ENCODE measurements around the gene MFSD1. TPM values are rescaled to one million over a fixed set of nuclear protein-coding genes. Genes with fewer than 3 reads are reported as not detected.

The MFSD1 gene, protein sequence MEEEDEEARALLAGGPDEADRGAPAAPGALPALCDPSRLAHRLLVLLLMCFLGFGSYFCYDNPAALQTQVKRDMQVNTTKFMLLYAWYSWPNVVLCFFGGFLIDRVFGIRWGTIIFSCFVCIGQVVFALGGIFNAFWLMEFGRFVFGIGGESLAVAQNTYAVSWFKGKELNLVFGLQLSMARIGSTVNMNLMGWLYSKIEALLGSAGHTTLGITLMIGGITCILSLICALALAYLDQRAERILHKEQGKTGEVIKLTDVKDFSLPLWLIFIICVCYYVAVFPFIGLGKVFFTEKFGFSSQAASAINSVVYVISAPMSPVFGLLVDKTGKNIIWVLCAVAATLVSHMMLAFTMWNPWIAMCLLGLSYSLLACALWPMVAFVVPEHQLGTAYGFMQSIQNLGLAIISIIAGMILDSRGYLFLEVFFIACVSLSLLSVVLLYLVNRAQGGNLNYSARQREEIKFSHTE
- total RNA-seq (2021; fragmentation: NEBNext Ultra II Directional; extraction: Animal tissue kit (Norgen Biotek cat#: 25700)) (9.3 and 11.0 TPM in 2 replicates), polyA plus RNA-seq (2011; rRNA removed) (7.1 and 11.5 TPM in 2 replicates), polyA minus RNA-seq (2011; rRNA and poly(A)+ RNA removed) (15.3 and 17.3 TPM in 2 replicates)
- polyA plus RNA-seq (2011; cell fraction: cytosol; rRNA removed): 7.5 TPM
- polyA plus RNA-seq (2011; cell fraction: nucleus; rRNA removed): 3.6 TPM
- 6.0 to 9.2 TPM (median 7.4 TPM) in 4 replicates for polyA plus RNA-seq (2012, experiment 1 of 2)
- 1.8 TPM for polyA plus RNA-seq (2012, experiment 2 of 2)
- polyA plus RNA-seq (2013, experiment 1 of 2): 8.2 TPM
- polyA plus RNA-seq (2013, experiment 2 of 2): 8.2 TPM
- 5.7 TPM for polyA minus RNA-seq (2011; cell fraction: cytosol; rRNA and poly(A)+ RNA removed)
- polyA minus RNA-seq (2011; cell fraction: nucleus; rRNA and poly(A)+ RNA removed): 18.6 TPM
- long read RNA-seq, experiment 1, partial matches to known transcripts: 1 of 6 reads
- long read RNA-seq, experiment 1, other reads (novel, unspliced or antisense): 1 of 6 reads
- long read RNA-seq, experiment 2, partial matches to known transcripts: 2 of 3 reads
- long read RNA-seq, experiment 2, other reads (novel, unspliced or antisense): 1 of 3 reads

DNA sequence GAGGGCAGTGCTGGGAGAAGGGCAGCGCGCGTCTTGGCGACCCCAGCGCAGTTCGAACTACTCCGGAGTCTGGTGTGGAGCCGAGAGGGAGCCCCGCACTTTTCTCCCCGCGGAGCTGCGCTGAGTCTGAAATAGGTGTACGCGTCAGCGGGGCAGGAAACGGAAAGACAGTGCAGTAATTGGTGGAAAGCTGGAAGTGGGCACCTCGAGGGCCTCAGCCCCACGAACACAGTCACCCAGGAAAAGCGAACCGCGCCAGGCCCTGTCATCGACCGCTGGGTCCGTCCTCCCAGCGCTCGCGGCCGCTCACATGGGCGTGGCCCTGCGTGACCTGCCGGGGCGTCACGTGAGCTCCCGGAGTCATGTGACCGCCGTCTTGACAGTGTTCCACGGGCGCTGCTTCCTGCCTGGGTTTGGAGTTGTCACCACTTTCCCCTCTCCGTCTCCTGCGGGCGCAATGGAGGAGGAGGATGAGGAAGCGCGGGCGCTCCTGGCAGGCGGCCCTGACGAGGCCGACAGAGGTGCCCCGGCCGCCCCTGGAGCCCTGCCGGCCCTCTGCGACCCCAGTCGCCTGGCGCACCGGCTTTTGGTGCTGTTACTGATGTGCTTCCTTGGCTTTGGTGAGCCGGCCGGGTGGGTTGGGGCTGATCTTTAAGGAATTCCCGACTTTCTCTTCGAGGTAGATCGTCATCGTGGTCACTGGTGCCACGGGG is at the start of gene MFSD1:
Gene MFSD1 (plus strand): TSS at position 359 of the 713 bp plus-strand sequence. CDS start 99 bp downstream, at position 458.
- Histone ChIP-seq H3K79me1 (ENCODE audit: low read depth, low read length) (no peaks in the 10 kb centered on the region), H4K91ac (replicated peaks; ENCODE audit: insufficient read length, low read length) (no peak within 1 kb of the TSS), H3K56ac (replicated peaks; ENCODE audit: insufficient read length, low read depth, low read length) (no peak within 1 kb of the TSS), H3K36me3 (ENCODE audit: control insufficient read depth in 2 of 4, insufficient read depth in 4 of 4, low read length in 3 of 4) (no peaks in the 10 kb centered on the region), H2BK15ac (ENCODE audit: low read length) (no peak within 1 kb of the TSS), H4K20me1 (replicated peaks in 1 of 2; ENCODE audit: control insufficient read depth in 1 of 2, insufficient read depth in 2 of 2, low read length in 2 of 2) (no peaks in the 10 kb centered on the region), H2BK20ac (ENCODE audit: low read length) (no peak within 1 kb of the TSS), H3K4me2 (ENCODE audit: insufficient read depth in 1 of 2, low read depth in 2 of 2, low read length in 2 of 2) (peak within 1 kb of the TSS; percentile 74 to 96), H3K4ac (replicated peaks; ENCODE audit: insufficient read length, low read depth, low read length) (no peak within 1 kb of the TSS), H2BK120ac (replicated peaks; ENCODE audit: low read depth, low read length) (no peak within 1 kb of the TSS), H3K9ac (replicated peaks in 1 of 4; ENCODE audit: extremely low read depth in 1 of 4, low read depth in 3 of 4, low read length in 3 of 4) (peak within 1 kb of the TSS in 2 of 4 experiments; percentile 16 to 55; a peak in 4 of 7 replicates), H2AK5ac (ENCODE audit: low read depth, low read length) (no peak within 1 kb of the TSS), H4K8ac (ENCODE audit: extremely low read depth, insufficient read depth, low read length) (peak within 1 kb of the TSS; percentile 73; the same call in 1 of the 2 replicates), H3K23ac (ENCODE audit: insufficient read length) (no peak within 1 kb of the TSS), H3K27ac (ENCODE audit: low read depth, low read length) (no peak within 1 kb of the TSS), H3K27me3 (replicated peaks in 1 of 4; ENCODE audit: control insufficient read depth in 3 of 4, extremely low read depth in 1 of 4, insufficient read depth in 3 of 4, low read length in 3 of 4) (peaks cover 8 to 18% (median 15%) of the 10 kb centered on the region in 4 experiments), H3K18ac (ENCODE audit: extremely low read depth, low read length) (peak within 1 kb of the TSS; percentile 51; the same call in 1 of the 2 replicates), H3K9me3 (ENCODE audit: insufficient read depth in 2 of 2, low read depth in 1 of 2, low read length in 1 of 2) (no peaks in the 10 kb centered on the region), H3K14ac (ENCODE audit: insufficient read length) (no peak within 1 kb of the TSS), H2BK12ac (ENCODE audit: low read depth, low read length) (no peak within 1 kb of the TSS), H2BK5ac (ENCODE audit: low read depth, low read length) (no peak within 1 kb of the TSS), H3K23me2 (ENCODE audit: low read depth, low read length) (peaks cover 8% of the 10 kb centered on the region), H3K79me2 (ENCODE audit: control insufficient read depth in 1 of 2, insufficient read depth in 2 of 2, low read length in 2 of 2) (no peaks in the 10 kb centered on the region), H3K4me3 (ENCODE audit: extremely low read depth in 1 of 4, insufficient read depth in 2 of 4, low read depth in 3 of 4, low read length in 4 of 4) (peak within 1 kb of the TSS; percentile 48 to 90 (median 82)), H4K5ac (ENCODE audit: insufficient read length, low read depth, low read length) (no peak within 1 kb of the TSS), H3K4me1 (replicated peaks in 1 of 4; ENCODE audit: control insufficient read depth in 3 of 4, insufficient read depth in 4 of 4, low read length in 3 of 4) (peaks cover 0 to 9% (median 2%) of the 10 kb centered on the region in 4 experiments; a peak in 2 of 7 replicates), H2AFZ (ENCODE audit: low read length) (peak within 1 kb of the TSS; percentile 99)
- ChIA-PET POLR2A (ENCODE audit: partially characterized antibody) (interaction anchor here (1.6 kb wide), 1 partner anchor 32 kb away, joined by 5 read pairs; no protein-coding TSS in a partner anchor), CTCF (ENCODE audit: partially characterized antibody) (interaction anchor here (0.7 to 2.8 kb wide), 15 partner anchors 9 to 458 kb away, joined by 3 to 13 read pairs (median 4); partner anchors contain the start of gene LXN)
- WGBS, 2 experiments (ENCODE audit: extremely low coverage in 1 of 2, insufficient coverage in 1 of 2, insufficient read length in 1 of 2, insufficient replicate concordance in 2 of 2, low coverage in 1 of 2, low lambda C conversion rate in 2 of 2, missing lambda C conversion rate in 1 of 2): 1% methylated on average over 56 of the region's 61 CpGs; no CpG with 5 or more reads in 1 of the 2 experiments
- DNase-seq (ENCODE audit: low read depth in 1 of 2, low spot score in 2 of 2) (peak in 1 of 2 experiments; percentile 89), FAIRE-seq (no peak)
- TF ChIP-seq SP2 (IDR thresholded peaks at IDR 0.05; ENCODE audit: low read length) (no peak), SIX5 (IDR thresholded peaks at IDR 0.05; ENCODE audit: low read depth, low read length) (no peak), POLR2A (IDR thresholded peaks at IDR 0.05; ENCODE audit: control extremely low read depth in 1 of 2, low read depth in 2 of 2, low read length in 2 of 2) (peak in 1 of 2 experiments; percentile 50; a peak in 2 of 3 replicates)
- TF ChIP-seq, protein P1, sequence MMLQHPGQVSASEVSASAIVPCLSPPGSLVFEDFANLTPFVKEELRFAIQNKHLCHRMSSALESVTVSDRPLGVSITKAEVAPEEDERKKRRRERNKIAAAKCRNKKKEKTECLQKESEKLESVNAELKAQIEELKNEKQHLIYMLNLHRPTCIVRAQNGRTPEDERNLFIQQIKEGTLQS (IDR thresholded peaks at IDR 0.05; ENCODE audit: insufficient read depth, low read depth, low read length): peak; percentile 99
- TF ChIP-seq, protein P2, sequence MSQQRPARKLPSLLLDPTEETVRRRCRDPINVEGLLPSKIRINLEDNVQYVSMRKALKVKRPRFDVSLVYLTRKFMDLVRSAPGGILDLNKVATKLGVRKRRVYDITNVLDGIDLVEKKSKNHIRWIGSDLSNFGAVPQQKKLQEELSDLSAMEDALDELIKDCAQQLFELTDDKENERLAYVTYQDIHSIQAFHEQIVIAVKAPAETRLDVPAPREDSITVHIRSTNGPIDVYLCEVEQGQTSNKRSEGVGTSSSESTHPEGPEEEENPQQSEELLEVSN (IDR thresholded peaks at IDR 0.05): peak; percentile 69

Data from H1 (cell line).